Measurements from ENCODE around the gene AURKAIP1.
"Not testable (repeated sequence)": the region's sequence is repeated elsewhere in the genome, so short reads cannot be mapped to it uniquely, and the experiment has no call there.

AURKAIP1 gene

DNA sequence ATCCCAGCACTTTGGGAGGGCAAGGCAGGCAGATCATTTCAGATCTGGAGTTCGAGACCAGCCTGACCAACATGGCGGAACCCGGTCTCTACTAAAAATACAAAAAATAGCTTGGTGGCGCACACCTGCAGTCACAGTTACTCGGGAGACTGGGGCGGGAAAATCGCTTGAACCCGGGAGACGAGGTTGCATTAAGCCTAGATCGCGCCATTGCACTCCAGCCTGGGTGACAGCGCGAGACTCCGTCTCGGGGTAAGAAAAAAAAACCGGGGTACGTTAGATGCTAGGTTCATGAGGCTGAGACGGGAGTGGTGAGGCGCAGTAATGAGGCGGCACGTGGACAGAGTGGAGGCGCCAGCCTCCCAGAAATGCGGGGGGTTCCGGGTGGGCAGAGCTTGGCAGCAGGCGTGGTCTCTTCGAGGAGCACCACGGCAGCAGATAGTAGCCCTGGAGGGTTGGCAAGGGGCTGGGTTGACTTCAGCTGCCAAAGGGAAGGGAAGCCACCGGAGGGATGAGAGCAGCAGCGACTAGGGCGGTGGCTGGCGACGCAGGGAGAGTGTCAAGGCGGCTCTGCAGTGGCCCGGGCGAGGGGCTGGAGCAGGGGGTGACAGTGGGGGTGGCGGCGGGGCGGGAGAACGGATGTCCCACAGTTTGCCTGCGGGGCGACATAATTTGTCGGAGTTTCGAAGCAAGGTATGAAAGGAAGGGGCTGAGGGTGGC lies 31.3 kb upstream of the AURKAIP1 start:
- no peak for DNase-seq

DNA sequence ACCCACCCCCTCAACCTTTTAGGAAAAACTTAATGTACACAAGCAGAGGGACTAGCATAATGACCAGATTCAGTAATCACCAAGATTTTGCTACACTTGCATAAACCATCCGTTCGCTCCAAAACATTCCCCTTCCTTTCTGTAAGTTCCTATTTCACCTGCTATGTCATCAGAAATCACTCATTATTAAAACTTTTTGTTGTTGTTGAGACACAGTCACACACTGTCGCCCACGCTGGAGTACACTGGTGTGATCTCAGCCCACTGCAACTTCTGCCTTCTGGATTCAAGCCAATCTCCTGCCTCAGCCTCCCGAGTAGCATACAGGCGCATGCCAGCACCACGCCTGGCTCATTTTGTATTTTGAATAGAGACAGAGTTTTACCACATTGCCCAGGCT lies 28.6 kb upstream of the AURKAIP1 start:
- no peak for DNase-seq

DNA sequence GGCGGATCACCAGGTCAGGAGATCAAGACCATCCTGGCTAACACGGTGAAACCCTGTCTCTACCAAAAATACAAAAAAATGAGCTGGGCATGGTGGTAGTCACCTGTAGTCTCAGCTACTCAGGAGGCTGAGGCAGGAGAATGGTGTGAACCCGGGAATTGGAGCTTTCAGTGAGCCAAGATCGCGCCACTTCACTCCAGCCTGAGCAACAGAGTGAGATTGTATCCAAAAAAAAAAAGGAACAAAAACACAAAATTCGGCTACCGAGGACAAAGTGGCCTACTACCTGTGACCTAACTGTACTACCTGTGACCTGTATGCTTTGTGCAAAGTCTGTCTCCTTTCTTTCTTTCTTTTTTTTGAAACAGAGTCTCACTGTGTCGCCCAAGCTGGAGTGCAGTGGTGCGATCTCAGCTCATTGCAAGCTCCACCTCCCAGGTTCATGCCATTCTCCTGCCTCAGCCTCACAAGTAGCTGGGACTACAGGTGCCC lies 27.9 kb upstream of the AURKAIP1 start:
- not testable (repeated sequence) for DNase-seq

DNA sequence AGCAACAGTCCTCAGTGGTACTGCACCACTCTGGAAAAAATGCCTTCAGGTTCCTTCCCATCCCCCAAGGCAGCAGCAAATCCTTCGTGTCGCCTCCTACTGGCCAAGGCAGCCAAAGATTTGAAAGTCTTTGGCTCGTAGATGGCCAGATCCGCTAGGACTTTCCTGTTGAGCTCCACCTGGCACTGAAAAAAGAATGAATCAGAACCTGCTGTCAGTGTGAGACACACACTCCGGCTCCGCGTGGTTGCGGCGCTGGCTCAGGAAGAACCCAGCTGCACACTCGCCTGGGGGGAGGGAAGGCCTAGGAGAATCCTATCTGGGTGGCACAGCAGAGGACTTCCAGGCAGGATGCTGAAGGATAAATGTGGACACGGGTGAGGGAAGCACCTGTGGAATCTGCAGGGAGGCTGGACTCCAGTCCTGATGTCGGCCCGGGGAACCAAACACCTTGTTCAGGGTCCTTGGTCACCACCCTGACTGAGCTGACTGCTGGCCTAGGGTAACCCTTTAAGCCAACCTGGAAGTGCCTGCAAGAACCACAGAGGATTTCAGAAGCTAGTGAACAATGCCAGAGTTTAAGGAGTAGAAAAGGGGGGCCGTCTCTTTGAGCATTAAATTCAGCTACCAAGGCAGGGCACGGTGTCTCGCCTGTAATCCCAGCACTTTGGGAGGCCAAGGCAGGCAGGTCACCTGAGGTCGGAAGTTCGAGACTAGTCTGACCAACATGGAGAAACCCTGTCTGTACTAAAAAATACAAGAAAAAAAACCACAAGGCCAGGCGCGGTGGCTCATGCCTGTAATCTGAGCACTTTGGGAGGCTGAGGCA lies 27.3 kb upstream of the AURKAIP1 start:
- peak; percentile 60 to 65 for DNase-seq

DNA sequence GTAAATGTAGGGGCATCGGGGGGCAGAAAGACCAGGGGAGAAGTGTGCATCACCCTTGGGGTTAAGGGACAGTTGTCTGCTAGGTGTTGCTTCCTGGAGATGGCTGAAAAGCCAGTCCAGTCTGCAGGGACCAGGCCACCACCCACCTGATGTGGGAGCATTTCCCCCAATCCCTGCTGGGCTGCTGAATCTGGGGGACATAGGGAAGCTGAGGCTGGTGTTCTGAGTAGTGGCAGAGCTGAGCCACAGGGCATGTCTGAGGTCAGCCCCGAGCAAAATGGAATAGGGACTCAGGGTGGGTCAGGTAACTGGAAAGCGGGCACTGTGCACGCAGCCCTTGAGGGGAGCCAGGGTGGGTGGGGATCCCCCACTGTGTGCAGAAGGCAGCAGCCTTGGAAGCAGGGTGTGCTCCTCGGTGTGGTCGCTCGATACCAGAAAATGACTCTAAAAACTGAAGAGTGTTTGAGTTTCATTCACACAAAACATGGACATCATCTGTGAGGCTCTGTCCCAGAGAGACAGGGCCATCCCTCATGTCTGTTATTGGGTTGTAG lies 26.5 kb upstream of the AURKAIP1 start:
- no peak for DNase-seq

DNA sequence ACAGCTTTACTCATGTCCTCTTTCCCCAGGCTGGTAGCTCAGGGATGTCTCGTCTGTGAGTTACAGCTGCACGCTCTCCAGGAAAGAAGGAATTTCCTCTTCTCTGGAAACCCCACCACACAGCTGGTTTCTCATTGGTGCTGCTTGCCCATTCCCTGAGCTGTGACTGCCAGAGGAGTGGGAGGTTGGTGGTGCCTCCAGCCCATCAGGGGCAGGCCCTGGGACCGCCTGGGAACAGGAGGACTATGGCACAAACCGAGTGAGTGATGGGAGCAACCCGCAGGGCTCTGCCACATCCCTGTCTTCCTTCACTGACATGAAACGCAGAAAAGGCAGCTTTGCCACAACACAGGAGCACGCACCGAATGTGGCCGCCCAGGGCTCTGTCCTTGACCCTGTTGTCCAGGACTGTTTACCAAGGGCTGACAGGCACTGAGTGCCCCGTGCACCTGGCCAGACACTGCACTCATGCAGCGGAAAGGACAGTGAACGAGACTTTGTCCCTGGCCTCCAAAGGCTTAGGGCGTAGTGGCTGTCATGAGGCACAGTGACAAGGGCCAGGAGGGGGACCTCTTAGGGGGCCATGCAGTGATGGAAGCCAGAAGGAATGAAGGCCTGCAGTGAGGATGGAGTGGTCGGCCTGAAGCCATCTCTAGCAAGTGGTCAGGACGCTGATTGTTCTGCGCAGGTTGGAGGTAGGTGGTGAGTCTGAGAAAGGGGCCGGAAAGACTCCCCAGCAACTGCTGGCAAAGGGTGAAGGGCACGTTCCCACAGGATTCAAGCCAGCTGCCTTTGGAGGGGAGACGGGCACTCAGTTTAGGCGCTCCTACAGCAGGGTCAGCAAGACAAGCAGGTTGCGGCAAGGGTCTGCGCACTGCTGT lies 25.8 kb upstream of the AURKAIP1 start:
- no peak for DNase-seq

DNA sequence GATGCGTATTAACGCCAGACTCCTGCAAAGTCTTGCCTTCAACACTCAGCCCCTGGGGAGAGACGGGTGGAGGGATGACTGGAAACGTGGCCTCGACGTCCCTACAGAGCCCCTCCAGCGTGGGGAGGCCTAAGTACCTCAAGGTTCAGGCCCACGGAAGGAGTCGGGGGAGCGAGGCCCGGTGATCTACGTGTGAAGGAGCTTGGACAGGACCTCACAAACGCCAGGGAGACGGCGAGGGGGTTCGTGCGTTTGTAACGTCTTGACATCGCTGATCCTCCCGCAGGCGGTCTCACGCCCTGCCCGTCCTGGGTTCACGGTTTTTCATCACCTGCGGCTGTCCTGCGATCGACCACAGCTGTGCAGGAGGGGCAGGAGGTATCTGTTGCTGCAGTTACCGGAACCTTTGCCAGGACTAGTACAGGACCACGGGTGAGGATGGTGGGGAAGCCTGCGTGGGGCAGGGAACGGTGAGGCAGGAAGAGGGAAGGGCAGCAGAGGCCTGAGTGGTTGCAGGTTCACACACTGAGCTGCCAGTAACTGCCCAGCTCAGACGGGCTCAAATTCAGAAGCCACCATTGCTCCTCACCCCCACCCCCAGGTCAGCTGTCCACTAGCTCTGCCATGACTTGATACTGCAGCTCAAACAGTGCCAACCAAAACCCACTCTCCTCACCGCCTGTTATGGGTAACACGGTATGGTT lies 25.0 kb upstream of the AURKAIP1 start:
- DNase-seq = peak in 1 of 2 experiments; percentile 37

DNA sequence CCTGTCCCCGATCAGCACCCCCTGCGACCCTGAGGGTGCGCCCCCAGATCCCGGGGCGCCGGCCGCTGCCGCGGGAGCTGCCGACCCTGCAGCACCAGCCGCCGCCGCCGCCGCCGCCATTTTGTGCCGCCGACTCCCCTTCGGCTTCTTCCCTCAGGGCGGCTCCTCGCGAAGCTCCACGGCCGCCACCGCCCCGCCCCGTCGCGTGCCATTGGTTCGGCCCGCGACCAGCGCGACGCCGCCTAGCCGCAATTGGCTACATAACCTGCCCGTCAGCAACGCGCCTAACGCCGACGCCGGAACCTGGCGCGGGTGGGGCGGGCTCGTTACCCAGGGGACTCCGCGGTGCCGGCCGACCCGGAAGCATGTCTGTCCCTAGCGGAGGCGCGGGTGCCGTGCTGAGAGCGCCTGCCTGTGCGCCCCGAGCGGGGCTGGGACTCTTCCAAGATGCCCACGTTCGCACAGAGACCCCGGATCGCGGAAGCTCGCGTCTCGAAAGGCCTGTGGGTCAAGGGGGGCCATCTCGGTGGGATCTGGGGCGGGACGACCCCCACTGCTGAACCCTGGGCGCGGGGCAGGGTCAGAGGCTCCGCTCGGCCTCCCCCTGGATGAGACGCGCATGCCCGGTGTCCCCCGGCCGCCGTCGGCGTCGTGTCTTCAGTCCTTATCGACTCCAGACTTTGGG lies 24.3 kb upstream of the AURKAIP1 start, which contains the start of gene CCNL2:
TSS of gene CCNL2 (minus strand) at position 149 of the 685 bp plus-strand sequence. CDS start at position 120, 29 bp downstream.
- peak; percentile 99 for DNase-seq

DNA sequence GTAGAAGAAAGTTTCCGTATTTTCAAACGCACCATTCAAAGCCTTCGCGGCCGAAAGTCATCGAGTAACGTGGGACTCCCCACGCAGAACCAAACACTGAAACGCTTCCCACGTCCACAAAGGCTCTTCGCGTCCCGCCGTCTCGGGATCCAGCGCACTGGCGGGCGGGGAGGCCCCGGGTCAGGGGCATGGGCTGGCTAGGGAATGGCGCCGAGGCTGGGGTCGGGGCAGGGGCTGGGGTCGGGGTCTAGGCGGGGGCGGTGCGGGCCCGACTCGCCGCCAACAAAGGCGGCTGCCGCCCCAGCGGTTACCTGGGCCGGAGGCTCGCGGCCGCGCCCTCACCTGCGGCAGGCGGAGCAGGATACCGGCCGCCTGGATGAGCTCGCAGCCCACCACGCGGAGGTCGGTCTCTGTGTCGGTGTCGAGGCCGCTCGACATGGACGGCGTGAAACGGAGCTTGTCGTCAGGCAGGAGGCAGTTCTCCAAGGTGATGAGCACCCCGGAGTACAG lies 23.7 kb upstream of the AURKAIP1 start:
- no peak for DNase-seq

DNA sequence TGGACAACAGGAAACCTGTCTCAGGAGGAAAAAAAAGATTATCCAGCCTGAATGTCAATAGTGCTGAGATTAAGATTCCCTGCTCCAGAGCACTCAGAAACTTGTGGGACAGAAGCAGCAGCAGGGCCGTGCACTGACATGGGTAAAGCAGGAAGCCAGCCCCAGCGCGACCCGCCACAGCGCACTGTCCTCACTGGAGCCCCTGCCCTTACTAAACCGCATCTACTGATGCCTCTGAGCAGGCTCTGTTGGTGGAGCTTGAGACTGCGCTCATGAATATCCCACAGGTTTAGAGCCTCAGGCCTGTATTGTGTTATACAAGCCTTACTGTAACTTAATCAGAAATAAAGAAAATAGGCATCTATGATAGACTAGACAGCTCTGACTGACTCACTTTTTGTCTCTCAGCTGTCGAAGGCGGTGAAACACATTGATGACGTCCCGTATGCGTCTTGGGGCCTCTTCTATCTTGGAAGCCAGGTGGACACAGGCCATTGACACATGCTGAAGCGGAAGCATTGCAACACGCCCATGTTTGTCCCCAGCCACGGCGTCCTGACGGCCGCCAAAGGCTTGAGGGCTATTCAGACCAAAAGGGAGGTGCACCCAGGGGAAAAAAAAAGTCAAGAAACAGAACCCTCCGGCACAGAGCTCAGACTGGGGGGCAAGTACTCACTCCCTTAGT lies 23.0 kb upstream of the AURKAIP1 start:
- no peak for DNase-seq

DNA sequence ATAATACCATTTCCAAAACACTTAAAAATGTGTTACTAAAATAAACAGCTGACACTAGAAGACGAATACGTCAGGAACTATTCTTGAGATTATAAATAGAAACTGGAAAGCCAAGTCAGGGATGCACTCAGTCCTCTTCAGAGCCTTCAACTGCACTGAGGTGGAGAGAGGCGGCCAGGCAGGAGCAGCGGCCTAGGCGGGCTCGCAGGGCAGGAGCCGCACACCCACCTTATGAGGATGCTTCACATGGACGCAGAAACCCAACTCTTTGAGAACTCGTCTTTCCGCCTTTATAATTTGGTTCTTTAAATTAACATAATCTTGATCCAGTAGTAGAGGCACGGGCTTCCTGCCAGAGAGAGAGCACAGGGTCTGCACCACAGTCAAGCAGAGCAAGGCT lies 20.2 kb upstream of the AURKAIP1 start:
- no peak for DNase-seq

DNA sequence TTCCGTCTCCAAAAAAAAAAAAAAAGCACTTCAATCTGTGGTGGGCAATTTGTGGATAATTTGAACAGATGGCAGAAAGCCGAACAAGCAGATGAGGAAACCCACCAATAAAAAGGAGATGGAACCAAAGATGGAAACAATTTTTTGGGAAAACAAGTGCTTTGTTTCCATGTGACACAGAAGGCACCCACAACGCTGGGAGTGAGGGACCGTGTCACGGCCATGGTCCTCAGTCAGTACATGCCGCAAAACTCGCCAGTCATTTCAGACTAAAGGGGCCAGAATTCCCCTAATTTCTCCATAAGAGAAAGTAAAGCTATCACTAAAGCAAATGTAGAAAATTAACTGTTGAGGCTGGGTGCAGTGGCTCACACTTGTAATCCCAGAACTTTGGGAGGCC lies 19.1 kb upstream of the AURKAIP1 start:
- no peak for DNase-seq

DNA sequence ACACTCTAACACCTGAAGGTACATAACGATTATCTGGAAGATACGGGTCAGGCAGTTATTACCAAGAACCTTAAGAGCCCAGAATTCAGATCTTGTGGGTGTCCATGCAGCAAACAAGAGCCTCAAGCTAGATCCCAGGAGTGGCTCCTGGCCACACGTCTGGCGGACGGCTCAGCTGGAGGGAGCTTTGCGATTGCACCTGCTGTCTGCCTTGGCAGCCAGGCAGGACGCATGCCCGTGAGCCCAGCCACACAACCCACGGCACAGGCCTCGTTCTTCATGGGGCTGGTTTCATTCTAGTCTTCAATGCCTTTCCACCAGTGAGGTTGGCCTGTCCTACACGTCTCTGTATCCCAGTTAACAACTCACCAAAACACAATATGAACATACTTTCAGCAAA lies 18.4 kb upstream of the AURKAIP1 start:
- DNase-seq = no peak

DNA sequence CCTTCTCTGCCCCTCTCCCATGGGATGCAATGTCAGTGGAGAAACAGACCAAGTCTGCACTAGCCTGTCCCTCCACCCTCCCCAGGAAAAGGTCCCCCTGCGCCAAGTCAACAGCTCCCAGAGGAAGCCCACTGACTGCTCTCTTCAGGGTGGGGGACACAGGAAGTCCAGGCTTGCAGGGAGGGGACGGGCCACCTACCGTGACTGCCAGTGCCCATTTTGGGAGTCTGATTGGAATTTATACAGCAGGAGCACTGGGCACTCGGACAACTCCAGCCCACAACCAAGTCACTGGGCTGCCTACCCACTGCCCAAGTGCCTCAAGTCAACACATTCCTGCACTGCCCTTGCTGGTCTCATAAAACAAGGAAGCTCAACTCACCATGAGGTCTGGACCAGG lies 18.0 kb upstream of the AURKAIP1 start:
- DNase-seq = no peak

DNA sequence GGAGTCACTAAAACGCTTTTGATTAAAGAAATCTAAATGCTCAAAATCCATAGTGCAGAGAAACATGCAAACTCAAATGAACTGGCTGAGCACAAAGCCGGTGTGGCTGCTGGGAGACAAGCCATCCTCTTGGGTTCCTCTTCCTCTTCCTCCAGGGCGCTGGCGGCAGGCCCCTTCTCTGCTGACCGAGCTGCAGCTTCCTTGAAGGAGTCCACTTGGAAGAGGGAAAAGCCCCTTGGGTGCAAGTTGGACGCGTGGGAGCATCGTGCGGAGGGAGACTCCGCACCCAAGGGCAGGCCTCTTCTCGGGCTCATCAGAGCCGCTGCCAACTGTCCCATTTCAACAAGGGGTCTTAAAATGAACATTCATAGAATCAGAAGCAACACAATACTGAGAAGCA lies 16.2 kb upstream of the AURKAIP1 start:
- no peak for DNase-seq

DNA sequence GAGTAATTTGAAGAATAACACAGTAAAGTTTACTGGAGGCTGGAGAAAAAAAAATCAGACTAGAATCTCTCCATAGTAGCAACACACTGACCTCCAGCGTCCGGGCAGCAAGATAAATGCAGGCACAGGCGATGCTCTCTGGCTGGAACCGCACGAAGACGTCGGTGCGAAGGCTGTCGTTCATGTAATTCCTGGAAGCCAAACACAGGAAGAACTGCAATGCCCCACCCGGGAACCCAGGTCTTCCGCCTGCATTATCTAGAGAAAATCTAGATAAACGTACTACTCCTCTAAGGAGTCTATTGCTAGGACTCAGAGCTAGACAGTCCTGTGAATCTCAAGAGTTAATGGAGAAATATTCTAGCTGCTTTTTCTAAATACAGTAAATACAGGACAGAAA lies 15.7 kb upstream of the AURKAIP1 start:
- no peak for DNase-seq

DNA sequence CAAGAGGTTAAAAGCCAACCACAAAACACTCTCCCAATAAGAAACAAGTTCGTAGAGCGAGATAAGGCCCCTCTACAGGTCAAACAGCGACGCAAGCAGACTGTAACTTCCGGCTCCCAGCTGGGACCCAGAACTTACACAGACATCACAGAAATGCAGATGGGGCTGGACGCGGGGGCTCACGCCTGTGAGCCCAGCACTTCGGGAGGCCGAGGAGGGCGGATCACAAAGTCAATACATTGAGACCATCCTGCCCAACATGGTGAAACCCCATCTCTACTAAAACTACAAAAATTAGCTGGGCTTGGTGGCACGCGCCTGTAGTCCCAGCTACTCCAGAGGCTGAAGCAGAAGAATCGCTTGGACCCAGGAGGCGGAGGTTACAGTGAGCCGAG lies 13.1 kb upstream of the AURKAIP1 start:
- DNase-seq = no peak

DNA sequence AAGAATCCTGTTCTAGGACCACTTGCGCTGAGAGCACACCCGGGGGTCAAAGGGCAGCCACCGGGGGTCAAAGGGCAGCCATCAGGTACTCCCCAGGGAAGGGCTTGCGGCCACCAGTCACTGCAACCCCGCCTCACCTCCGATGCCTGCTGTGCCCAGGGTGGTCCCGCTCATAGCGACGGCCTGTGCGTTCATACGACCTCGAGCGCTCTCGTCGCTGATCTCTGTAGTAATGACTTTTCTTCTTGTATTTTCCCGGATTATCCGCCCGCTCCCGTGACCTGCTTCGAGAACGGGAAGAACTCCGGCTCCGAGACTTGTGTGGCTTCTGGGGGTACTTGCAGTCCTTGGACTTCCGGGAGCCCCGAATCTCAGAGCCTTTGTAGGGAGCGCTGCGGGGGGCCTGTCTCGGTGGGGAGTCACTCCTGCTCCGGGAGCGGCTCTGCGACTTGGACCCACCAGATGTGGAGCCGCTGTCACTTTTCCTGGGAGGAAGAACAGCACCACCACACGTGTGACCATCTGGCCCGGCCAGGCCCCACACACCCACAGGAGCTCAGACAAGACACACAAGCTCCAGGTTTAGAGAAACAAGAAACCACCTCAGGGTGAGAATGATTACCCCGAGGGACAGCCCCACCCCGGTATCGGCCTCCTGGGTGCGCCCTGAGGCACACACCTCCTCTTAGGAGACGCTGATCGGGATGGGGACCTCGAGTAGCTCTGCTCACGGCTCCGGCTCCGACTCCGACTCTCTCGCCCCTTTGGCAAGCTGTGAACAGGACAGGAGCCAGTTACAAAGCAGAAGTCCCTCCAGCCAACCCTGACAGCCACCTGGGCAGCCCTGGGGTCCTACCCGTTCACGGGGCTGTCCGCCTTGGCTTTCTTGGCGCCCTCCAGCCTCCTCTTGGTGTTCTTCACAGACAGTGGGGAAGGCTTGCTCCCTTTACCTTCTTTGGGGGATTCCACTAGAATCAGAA lies 12.4 kb upstream of the AURKAIP1 start:
- no peak for DNase-seq

DNA sequence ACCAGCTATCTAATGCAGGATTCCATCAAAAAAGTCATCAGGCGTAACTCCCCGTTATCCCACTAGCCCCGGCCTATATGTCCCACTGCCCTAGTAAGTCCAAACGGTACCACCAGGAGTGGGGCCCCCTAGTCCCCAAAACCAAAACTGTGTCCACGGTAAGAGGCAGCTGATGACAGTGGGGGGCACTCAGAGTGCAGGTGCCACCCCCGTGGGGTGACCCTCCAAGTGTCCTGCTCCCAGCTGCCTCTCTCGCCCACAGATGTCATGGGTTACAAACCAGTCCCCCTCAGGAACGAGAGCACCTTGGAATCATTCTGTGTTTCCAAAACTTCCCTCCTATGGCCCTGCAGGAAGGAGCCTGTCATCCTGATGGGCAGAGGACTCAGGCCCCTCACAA lies 10.9 kb upstream of the AURKAIP1 start:
- no peak for DNase-seq
